KMS-11 (cell line): ENCODE results near the gene JAK1.

Experiments used
- H2AFZ ChIP-seq: fragments of 200-600 bp; sonication (generic); 2 replicates; pipeline ENCODE4 v1.6.1; 2016; ENCODE audit warnings: antibody characterized with exemption, mixed run types, low read depth
- H3K27ac ChIP-seq: fragments of 200-600 bp; sonication (generic); 2 replicates; pipeline ENCODE4 v1.6.1; 2016; ENCODE audit warnings: mild to moderate bottlenecking, mixed run types
- H3K27me3 ChIP-seq: fragments of 200-600 bp; sonication (generic); 2 replicates; pipeline ENCODE4 v1.6.1; 2017; ENCODE audit warnings: mild to moderate bottlenecking, low read depth, mixed run types, moderate library complexity; ENCODE audit not compliant: insufficient read depth
- H3K36me3 ChIP-seq: fragments of 200-600 bp; sonication (generic); 2 replicates; pipeline ENCODE4 v1.6.1; 2017; ENCODE audit warnings: mild to moderate bottlenecking, mixed run types; ENCODE audit not compliant: insufficient read depth
- H3K4me1 ChIP-seq: fragments of 200-600 bp; sonication (generic); 2 replicates; pipeline ENCODE4 v1.6.1; 2016; ENCODE audit warnings: mild to moderate bottlenecking, low read depth, mixed run types; ENCODE audit not compliant: poor library complexity, severe bottlenecking
- H3K4me2 ChIP-seq: fragments of 200-600 bp; sonication (generic); 2 replicates; pipeline ENCODE4 v1.7.0; 2016; ENCODE audit warnings: mild to moderate bottlenecking, mixed run types
- H3K4me3 ChIP-seq: fragments of 200-600 bp; sonication (generic); IDR thresholded peaks from 2 replicates; pipeline ENCODE4 v1.6.1; 2017; ENCODE audit warnings: low read depth, low read length, mixed read lengths; ENCODE audit not compliant: insufficient read depth
- H3K79me2 ChIP-seq: fragments of 200-600 bp; sonication (generic); 2 replicates; pipeline ENCODE4 v1.6.1; 2016; ENCODE audit warnings: low read depth, mixed run types; ENCODE audit not compliant: insufficient read depth
- H3K9ac ChIP-seq: fragments of 200-600 bp; sonication (generic); 2 replicates; pipeline ENCODE4 v1.6.1; 2016; ENCODE audit warnings: mild to moderate bottlenecking, mixed run types
- H4K20me1 ChIP-seq: fragments of 200-600 bp; sonication (generic); 2 replicates; pipeline ENCODE4 v1.6.1; 2016; ENCODE audit warnings: mild to moderate bottlenecking, mixed run types; ENCODE audit not compliant: insufficient read depth
- TF ChIP-seq, protein P1 (sequence below): fragments of 200-600 bp; sonication (generic); conservative IDR thresholded peaks from 2 replicates; pipeline ENCODE4 v1.6.1; 2017; ENCODE audit warnings: low read depth, mild to moderate bottlenecking, antibody characterized with exemption, low read length, moderate library complexity, mixed read lengths

JAK1 gene

DNA sequence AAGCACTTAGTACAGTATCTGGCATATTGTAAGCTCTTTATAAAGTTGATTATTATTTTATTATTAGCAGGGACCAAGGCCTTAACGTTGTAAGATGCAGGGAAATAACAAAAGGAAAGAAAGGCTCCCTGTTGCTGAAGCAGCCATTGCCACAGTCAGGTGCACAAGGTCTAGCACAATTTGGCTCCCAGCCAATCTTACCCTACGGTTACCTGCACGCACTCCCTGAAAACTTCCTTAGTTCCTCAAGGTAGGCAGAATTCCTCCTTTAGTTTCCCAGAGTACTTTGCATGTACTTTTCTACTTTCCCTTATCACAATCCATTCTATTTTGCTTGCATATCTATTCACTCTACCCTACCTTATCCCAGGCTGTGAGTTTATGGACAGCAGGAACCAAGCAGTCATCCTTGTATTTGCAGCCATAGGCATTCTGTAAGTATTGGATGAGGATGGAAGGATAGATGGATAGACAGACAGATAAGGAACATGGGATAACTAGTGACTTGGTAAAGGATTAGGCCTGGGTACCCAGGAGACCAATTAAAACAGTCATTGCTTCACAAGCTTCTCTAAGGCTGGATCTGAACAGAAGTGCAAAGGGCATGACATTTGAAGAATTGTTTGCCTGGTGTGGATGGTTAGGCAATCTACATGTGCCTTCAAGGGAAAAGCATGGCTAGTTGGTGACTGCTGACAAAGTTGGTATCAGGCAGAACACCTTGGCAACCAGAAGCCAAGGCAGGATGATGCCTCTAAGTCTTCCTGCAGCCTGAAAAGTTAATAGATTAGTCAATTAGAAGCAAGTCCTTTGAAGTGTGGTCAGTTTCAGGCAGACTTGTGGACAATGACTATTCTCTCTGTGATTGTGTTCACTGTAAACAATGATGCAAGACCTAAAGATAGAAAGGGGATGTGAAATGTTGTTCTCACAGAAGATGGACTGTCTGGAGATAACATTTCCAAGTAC lies 20.8 kb upstream of the JAK1 start:
- Histone ChIP-seq H3K27ac (no peak overlapping the region), H3K27me3 (no peaks in the 10 kb centered on the region), H4K20me1 (no peaks in the 10 kb centered on the region), H3K4me3 (no peak overlapping the region), H3K9ac (no peak overlapping the region), H3K36me3 (no peaks in the 10 kb centered on the region), H3K79me2 (no peaks in the 10 kb centered on the region), H2AFZ (no peak overlapping the region), H3K4me2 (no peak overlapping the region), H3K4me1 (peaks cover 13% of the 10 kb centered on the region)
- TF ChIP-seq, protein P1, sequence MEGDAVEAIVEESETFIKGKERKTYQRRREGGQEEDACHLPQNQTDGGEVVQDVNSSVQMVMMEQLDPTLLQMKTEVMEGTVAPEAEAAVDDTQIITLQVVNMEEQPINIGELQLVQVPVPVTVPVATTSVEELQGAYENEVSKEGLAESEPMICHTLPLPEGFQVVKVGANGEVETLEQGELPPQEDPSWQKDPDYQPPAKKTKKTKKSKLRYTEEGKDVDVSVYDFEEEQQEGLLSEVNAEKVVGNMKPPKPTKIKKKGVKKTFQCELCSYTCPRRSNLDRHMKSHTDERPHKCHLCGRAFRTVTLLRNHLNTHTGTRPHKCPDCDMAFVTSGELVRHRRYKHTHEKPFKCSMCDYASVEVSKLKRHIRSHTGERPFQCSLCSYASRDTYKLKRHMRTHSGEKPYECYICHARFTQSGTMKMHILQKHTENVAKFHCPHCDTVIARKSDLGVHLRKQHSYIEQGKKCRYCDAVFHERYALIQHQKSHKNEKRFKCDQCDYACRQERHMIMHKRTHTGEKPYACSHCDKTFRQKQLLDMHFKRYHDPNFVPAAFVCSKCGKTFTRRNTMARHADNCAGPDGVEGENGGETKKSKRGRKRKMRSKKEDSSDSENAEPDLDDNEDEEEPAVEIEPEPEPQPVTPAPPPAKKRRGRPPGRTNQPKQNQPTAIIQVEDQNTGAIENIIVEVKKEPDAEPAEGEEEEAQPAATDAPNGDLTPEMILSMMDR = no peak

DNA sequence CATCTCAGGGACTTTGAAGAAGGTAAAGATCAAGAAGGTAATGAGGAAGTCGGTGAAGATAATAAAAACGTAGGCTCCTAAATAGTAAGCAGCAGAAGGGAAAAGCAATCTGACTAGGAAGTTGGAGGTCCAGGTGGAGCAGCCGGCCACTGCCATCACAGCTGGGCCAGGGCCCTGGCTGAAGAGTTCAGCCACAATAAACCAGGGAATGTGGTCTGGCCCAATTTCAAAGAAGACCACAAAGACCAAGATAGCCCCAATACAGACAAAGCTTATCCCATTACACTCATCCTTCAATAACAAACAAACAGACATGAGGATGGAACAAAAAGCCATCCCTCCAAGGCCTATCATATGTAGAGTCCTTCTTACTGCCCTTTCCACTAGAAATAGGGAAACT lies 18.4 kb upstream of the JAK1 start:
- Histone ChIP-seq H3K27me3 (no peaks in the 10 kb centered on the region), H3K79me2 (no peaks in the 10 kb centered on the region), H2AFZ (no peak overlapping the region), H3K4me3 (no peak overlapping the region), H3K4me2 (no peak overlapping the region), H3K4me1 (peaks cover 13% of the 10 kb centered on the region), H3K9ac (no peak overlapping the region), H3K36me3 (no peaks in the 10 kb centered on the region), H4K20me1 (no peaks in the 10 kb centered on the region), H3K27ac (no peak overlapping the region)
- TF ChIP-seq, protein P1 = no peak

DNA sequence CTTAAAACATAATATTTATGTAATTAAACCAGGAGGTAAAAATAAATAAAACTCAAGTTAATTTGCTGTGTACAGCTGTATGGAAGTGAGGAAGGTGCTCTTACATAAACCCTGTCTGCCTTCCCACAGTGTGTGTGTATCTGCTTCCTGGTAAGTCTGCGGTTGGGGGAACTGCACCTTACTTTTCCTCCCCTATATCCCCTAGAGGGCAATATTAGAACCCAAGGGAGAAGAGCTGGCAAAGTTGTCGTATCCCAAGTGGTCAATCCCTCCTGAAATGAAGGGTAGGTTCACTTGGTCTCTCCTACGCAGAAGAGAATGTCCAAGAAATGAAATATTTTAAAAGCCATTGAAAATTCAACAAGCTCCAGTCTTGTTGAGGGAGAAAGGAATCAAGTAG lies 17.8 kb upstream of the JAK1 start:
- no peak overlapping the region for H2AFZ ChIP-seq
- no peaks in the 10 kb centered on the region for H3K36me3 ChIP-seq
- no peak overlapping the region for H3K9ac ChIP-seq
- H3K79me2 ChIP-seq = no peaks in the 10 kb centered on the region
- peaks cover 13% of the 10 kb centered on the region for H3K4me1 ChIP-seq
- TF ChIP-seq, protein P1 = no peak
- H3K27ac ChIP-seq = no peak overlapping the region
- H3K4me2 ChIP-seq = no peak overlapping the region
- no peak overlapping the region for H3K4me3 ChIP-seq
- H4K20me1 ChIP-seq = no peaks in the 10 kb centered on the region
- H3K27me3 ChIP-seq = no peaks in the 10 kb centered on the region

DNA sequence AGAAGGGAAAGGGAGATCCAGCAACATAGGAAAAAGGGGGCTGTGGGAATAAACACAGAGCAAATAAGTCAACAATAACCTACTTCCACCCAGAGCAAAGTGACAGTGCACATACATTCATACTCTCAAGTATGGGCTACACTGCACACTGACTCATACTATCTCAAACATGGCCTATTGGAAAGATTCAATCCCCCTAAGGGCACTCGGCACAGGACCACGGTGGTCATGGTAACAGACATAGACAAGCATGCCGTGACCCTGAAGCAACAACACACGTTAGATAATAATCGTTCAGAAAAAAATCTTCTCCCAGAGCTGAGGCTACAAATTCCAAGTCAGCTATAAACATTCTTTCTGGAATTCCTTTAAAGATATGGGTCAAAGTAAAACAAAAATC lies 16.8 kb upstream of the JAK1 start:
- Histone ChIP-seq H2AFZ (no peak overlapping the region), H3K27me3 (no peaks in the 10 kb centered on the region), H3K36me3 (no peaks in the 10 kb centered on the region), H3K79me2 (no peaks in the 10 kb centered on the region), H4K20me1 (no peaks in the 10 kb centered on the region), H3K4me2 (no peak overlapping the region), H3K4me1 (peaks cover 8% of the 10 kb centered on the region), H3K9ac (no peak overlapping the region), H3K4me3 (no peak overlapping the region), H3K27ac (no peak overlapping the region)
- TF ChIP-seq, protein P1 = no peak
